Measurements from ENCODE around the gene SVOPL.

Gene SVOPL

GRCh38 chr7:138658889-138659288 lies 42.3 kb downstream of the SVOPL start:
- DNase-seq = no peak

GRCh38 chr7:138657854-138658386 lies 43.2 kb downstream of the SVOPL start:
- no peak for DNase-seq

GRCh38 chr7:138656952-138657351 lies 44.2 kb downstream of the SVOPL start:
- DNase-seq = no peak

GRCh38 chr7:138654616-138655015 lies 46.5 kb downstream of the SVOPL start:
- no peak for DNase-seq

- DNase-seq = no peak
These were observed 51.7 kb downstream of the SVOPL start for GRCh38 chr7:138649506-138649905.

GRCh38 chr7:138645284-138645683 lies 55.9 kb downstream of the SVOPL start:
- no peak for DNase-seq

DNA sequence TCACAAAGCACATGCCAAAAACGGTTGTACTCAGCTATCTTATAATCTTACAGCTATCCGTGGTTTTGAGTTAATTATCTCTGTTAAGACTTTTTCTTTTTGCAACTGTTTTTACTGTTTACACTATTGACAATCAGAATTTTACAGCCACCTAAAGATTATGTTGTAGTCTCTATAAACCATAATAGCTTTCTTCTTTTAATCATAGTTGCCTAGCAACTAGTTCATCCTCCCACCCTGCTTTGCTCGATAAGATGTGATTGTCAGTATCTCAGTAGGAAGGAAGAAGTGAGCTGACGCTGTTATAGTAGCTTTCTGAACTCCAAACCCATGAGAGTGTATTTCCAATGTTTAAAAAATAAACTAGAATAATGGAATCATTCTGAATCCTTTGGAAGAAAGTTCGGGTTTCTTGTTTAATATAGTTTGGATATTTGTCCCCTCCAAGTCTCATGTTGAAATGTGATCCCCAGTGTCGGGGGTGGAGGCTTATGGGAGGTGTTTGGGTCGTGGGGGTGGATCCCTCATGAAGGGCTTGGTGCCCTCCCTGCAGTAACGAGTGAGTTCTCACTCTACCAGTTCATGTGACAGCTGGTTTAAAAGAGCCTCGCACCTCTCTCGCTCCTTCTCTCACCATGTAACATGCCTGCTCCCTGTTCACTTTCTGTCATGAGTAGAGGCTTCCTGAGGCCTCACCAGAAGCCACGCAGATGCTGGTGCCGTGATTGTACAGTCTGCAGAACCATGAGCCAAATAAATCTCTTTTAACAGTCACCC lies 68.1 kb downstream of the SVOPL start:
- DNase-seq = no peak

GRCh38 chr7:138632384-138632783 lies 68.8 kb downstream of the SVOPL start:
- no peak for DNase-seq

DNA sequence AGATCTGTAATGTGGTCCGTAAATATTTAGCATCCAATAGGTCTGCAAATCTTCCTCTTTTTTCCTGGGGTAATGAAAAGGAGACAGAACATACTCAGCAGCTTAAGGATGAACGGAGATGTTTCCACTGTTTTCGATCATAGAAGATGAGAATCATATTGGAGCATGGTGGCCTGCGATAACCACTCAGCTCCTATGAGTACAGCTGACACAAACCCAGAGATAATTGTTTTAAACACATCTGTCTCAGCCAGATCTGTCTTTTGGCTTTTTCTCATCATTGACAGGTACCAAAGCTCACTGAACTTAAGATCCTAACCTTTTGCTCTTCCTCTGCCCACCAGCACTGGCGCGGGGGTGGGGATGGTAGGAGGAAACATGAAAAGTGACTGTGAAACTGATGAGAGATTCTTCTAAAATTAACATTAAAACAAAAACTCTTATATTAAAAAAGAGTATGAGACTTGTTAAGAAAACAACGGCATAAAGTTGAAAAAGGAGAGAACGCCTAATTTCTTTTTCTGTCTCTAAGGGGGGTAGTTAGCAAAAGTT lies 71.0 kb downstream of the SVOPL start:
- no peak for DNase-seq

DNA sequence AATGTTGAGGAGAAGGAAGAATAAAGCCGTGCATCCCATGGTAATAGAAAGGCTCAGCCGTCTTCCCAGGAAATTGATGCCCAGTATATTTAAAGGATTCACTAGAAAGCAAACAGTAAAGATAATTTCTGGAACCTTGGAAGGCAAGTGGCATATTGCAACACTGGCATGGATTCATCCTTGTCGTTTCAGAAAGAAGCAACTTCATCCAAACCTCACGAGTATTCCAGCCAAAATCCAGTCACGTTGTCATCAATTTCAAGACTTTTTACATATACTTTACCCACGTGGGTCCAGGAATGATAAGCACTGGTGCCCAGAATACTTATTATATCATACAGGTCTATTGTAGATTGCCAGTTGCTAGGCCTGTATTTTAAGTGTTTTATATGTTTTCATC lies 73.8 kb downstream of the SVOPL start:
- no peak for DNase-seq

DNA sequence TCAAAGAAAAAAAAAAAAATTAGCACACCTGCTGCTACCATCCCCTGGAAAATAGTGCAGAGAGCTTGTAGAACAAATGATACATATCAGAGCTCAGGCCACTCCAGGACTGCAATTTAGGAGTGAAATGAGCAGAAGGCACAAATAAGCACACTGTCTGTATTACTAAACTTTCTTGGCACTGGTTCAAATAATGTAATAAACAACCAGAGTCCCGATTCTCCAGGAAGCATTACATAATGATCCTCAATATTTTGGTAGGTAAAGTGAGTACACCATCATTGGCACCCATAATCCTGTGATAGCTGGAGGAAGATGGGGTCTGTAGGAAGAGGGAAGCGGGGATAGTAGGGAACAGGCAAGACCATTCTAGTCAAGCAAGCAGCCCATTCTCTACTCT lies 74.3 kb downstream of the SVOPL start:
- DNase-seq = no peak

GRCh38 chr7:138625849-138626230 lies 75.3 kb downstream of the SVOPL start:
- DNase-seq = no peak

DNA sequence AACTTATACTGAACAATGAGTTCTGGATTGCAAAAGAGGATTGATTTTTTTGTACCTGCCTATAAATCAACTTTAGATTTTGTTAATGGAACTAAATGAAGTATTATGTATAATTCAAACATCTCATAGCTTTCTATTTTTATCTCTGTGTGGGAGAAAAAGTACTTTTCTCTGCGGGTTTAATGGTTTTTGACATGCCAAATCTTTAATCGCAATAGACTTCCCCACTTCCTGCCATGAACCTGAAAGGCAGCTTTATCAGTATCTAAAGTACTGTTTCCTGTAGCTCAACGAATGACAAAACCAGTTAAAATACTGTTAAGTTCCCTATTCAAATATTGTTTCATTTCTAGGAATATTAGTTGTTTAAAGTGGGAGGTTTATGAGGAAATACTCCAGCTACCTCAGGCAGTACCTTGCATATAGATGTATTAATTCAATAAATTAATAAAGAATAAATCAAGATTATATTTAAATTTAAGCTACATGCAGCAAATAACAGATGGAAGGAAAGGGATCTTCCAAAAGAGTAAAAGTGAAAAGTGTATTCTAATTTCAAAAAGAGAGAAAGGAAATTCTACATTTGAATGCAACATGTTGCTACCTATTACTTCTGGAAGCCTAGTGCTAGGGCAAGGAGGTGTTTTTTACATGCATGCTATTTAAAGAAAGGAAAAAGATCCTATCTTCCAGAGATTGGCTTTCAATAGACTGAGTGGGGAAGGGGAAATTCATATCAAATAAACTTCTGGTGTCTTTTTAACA lies 75.9 kb downstream of the SVOPL start:
- DNase-seq = no peak

GRCh38 chr7:138622841-138623240 lies 78.3 kb downstream of the SVOPL start:
- no peak for DNase-seq

DNA sequence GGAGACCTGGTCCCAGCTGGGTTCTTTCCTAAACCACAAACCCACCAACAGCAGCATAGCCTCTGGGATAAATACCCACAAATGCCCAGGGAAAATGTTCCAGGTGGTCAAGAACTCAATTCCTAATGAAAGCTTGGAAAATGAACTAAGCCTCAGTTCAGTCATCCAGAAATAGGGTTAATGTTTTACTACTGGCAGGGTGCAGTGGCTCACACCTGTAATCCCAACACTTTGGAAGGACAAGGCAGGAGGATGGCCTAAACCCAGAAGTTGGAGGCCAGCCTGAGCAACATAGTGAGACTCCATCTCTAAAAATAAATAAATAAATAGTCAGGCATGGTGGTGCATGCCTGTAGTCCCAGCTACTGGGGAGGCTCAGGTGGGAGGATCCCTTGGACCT lies 82.2 kb downstream of the SVOPL start:
- DNase-seq = no peak

DNA sequence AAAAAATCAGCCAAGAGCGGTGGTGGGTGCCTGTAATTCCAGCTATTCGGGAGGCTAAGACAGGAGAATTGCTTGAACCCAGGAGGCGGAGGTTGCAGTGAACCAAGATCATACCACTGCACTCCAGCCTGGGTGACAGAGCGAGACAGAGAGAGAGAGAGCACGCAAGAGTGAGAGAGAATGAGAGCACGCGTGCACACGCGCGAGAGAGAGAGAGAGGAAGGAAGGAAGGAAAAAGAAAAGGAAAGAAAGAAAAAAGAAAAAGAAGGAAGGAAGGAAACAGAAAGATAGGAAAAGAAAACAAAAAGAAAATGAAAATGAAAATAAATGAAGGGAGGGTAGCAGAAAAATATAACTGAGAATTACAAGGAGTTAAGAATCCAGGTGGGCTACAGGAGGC lies 82.7 kb downstream of the SVOPL start:
- no peak for DNase-seq

GRCh38 chr7:138616085-138616484 lies 85.1 kb downstream of the SVOPL start:
- DNase-seq = no peak

DNA sequence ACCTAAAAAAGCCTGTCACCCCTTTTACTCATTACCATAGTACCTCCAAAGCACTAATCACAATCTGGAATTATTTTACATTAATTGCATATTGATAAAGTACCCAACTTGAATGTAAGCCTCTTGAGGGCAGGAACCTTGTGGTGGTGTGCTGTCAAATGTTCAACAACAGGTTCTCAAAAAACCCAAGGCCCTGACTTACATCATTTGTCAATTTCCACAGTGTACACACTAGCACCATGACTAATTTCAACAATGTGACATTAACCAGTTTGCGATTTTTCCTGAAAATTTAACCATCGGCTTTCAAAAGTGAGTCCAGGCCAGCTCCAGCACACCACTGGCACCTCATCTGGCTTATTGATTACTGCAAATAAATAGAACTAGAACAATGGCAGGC lies 87.5 kb downstream of the SVOPL start:
- DNase-seq = no peak

DNA sequence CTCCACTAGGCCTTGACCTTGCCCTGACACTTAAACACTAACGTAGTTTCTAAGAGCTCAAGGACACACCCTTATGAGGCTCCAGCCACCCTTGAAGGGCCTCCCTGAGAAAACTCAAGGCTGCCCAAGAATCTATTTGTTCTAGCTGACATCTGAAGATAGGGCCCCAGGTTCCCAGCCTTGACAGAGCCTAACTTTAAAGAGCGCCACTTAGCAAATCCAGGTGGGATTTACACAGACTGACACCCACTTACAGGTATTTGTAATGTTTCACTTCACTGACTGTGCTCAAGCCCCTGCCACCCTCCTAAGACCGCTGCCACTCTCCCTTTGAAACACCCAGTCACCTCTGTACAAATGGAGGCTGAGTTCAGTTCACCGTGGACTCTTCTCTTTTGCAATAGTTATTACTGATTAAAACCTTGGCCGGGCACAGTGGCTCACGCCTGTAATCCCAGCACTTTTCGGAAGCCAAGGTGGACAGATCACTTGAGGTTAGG lies 90.4 kb downstream of the SVOPL start:
- no peak for DNase-seq

DNA sequence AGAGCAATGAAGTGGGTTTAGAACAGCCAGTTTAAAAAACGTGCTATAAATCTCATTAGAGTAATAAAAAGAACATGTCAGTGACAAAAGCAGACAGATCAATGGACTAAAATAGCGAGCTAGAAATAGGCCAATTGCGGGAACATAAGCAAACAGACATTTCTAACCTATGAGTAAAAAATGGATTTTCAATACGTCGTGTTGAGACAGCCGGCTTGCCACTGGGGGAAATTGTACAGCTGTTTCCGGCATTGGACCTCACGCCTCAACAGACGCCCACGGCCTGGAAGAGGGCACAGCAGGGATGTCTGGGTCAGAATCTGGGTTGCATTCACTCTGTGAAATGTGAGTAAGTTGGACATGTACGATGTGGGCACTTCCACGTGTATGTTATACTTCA lies 92.9 kb downstream of the SVOPL start:
- no peak for DNase-seq

GRCh38 chr7:138607216-138608126 lies 93.7 kb downstream of the SVOPL start:
- no peak for DNase-seq

- no peak for DNase-seq
These were observed 94.9 kb downstream of the SVOPL start for GRCh38 chr7:138606236-138606635.
